RWPE2 (cell line): Measurements from ENCODE around the gene KLHL13.

Experiments used
- ATAC-seq: fragments of 200-7000 bp; cut with Tn5 transposase; 3 replicates; pipeline ENCODE4 v1.9.1; 2021; ENCODE audit warnings: low read depth
- DNase-seq: peaks from one replicate; pipeline ENCODE4 v3.0.0-alpha.2; 2020; ENCODE audit warnings: low spot score
- H3K27ac ChIP-seq: fragments of 450-650 bp; 2 replicates; pipeline ENCODE4 v1.5.1; 2017; ENCODE audit warnings: mild to moderate bottlenecking; ENCODE audit not compliant: poor library complexity, severe bottlenecking
- H3K27me3 ChIP-seq: fragments of 250-450 bp; sonication (Bioruptor Pico); 2 replicates; pipeline ENCODE4 v1.5.1; 2021; ENCODE audit warnings: mild to moderate bottlenecking, moderate library complexity; ENCODE audit not compliant: insufficient read depth, poor library complexity, severe bottlenecking
- H3K36me3 ChIP-seq: fragments of 250-450 bp; sonication (Bioruptor Pico); 2 replicates; pipeline ENCODE4 v1.5.1; 2020; ENCODE audit warnings: low read depth, mild to moderate bottlenecking, moderate library complexity
- H3K4me1 ChIP-seq: fragments of 250-450 bp; sonication (Bioruptor Pico); 2 replicates; pipeline ENCODE4 v1.5.1; 2021; ENCODE audit warnings: mild to moderate bottlenecking, moderate library complexity; ENCODE audit not compliant: insufficient read depth, poor library complexity, severe bottlenecking
- H3K4me3 ChIP-seq: fragments of 250-450 bp; sonication (Bioruptor Pico); 2 replicates; pipeline ENCODE4 v1.5.1; 2021; ENCODE audit warnings: mild to moderate bottlenecking, moderate library complexity; ENCODE audit not compliant: severe bottlenecking
- H3K9me3 ChIP-seq: fragments of 250-450 bp; sonication (Bioruptor Pico); 2 replicates; pipeline ENCODE4 v1.5.1; 2021; ENCODE audit warnings: mild to moderate bottlenecking, moderate library complexity; ENCODE audit not compliant: severe bottlenecking
- TF ChIP-seq, protein P1 (sequence below): fragments of 450-650 bp; IDR thresholded peaks from one replicate; pipeline ENCODE4 v1.5.1; 2017; ENCODE audit warnings: mild to moderate bottlenecking, moderate library complexity; ENCODE audit not compliant: poor library complexity, severe bottlenecking

Gene KLHL13

GRCh38 chrX:118039591-118039990, 77.0 kb downstream of the KLHL13 start:
- ATAC-seq (no peak), DNase-seq (no peak)
- no peaks in the 10 kb centered on the region for H3K27me3 ChIP-seq
- no peak overlapping the region for H3K4me3 ChIP-seq
- no peak overlapping the region for H3K27ac ChIP-seq
- H3K4me1 ChIP-seq: no peaks in the 10 kb centered on the region
- no peaks in the 10 kb centered on the region for H3K36me3 ChIP-seq
- no peaks in the 10 kb centered on the region for H3K9me3 ChIP-seq
- TF ChIP-seq, protein P1, sequence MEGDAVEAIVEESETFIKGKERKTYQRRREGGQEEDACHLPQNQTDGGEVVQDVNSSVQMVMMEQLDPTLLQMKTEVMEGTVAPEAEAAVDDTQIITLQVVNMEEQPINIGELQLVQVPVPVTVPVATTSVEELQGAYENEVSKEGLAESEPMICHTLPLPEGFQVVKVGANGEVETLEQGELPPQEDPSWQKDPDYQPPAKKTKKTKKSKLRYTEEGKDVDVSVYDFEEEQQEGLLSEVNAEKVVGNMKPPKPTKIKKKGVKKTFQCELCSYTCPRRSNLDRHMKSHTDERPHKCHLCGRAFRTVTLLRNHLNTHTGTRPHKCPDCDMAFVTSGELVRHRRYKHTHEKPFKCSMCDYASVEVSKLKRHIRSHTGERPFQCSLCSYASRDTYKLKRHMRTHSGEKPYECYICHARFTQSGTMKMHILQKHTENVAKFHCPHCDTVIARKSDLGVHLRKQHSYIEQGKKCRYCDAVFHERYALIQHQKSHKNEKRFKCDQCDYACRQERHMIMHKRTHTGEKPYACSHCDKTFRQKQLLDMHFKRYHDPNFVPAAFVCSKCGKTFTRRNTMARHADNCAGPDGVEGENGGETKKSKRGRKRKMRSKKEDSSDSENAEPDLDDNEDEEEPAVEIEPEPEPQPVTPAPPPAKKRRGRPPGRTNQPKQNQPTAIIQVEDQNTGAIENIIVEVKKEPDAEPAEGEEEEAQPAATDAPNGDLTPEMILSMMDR: no peak

GRCh38 chrX:118038614-118039365, 77.8 kb downstream of the KLHL13 start:
- Histone ChIP-seq H3K27ac (no peak overlapping the region), H3K27me3 (no peaks in the 10 kb centered on the region), H3K4me3 (no peak overlapping the region), H3K36me3 (no peaks in the 10 kb centered on the region), H3K4me1 (no peaks in the 10 kb centered on the region), H3K9me3 (no peaks in the 10 kb centered on the region)
- TF ChIP-seq, protein P1: no peak
- no peak for ATAC-seq
- DNase-seq: no peak

DNA sequence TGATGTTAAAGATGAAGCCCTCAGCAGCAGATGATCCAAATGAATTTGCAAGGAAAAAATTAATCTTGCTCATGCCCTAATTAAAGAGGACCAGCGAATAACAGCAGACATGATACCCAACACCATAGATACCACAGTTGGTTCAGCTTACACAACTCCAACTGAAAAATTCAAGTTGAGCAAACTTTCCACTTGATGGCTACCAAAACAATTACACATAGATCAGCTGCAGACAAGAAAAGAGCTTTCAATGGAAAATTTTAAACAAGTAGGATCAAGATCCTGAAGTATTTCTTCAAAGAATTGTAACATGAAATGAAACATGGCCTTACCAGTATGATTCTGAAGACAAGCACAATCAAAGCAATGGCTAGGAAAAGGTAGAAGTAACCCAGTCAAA, 90.0 kb downstream of the KLHL13 start:
- TF ChIP-seq, protein P1: no peak
- Histone ChIP-seq H3K36me3 (no peaks in the 10 kb centered on the region), H3K4me3 (no peak overlapping the region), H3K9me3 (no peaks in the 10 kb centered on the region), H3K4me1 (no peaks in the 10 kb centered on the region), H3K27me3 (no peaks in the 10 kb centered on the region), H3K27ac (no peak overlapping the region)
- DNase-seq: no peak
- no peak for ATAC-seq

GRCh38 chrX:118025226-118025625, 91.4 kb downstream of the KLHL13 start:
- TF ChIP-seq, protein P1: no peak
- DNase-seq: no peak
- Histone ChIP-seq H3K27ac (no peak overlapping the region), H3K4me3 (no peak overlapping the region), H3K27me3 (no peaks in the 10 kb centered on the region), H3K36me3 (no peaks in the 10 kb centered on the region), H3K9me3 (no peaks in the 10 kb centered on the region), H3K4me1 (no peaks in the 10 kb centered on the region)
- ATAC-seq: no peak

DNA sequence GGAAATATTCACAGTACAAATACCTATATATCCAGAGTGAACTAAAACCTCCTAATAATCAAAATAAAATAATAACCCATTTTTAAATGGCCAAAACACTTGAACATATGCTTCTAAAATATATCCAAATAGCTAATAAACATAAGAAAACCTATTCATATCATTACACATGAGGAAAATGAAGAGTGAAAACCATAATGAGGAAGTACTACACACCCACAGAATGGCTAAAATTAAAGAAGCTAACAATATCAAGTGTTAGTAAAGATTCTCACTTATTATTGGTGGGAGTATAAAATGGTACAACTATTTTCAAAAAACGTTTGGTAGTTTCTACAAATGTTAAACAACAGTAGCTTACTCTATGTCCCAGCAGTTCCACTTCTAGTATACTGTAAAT, 92.1 kb downstream of the KLHL13 start:
- Histone ChIP-seq H3K4me3 (no peak overlapping the region), H3K36me3 (no peaks in the 10 kb centered on the region), H3K27me3 (no peaks in the 10 kb centered on the region), H3K9me3 (no peaks in the 10 kb centered on the region), H3K27ac (no peak overlapping the region), H3K4me1 (no peaks in the 10 kb centered on the region)
- ATAC-seq (no peak), DNase-seq (no peak)
- TF ChIP-seq, protein P1: no peak
